GM21786 (cell line): ENCODE data around the gene SMG7.

Source experiments
- ATAC-seq: cut with Tn5 transposase; IDR thresholded peaks from one replicate; pipeline ENCODE4 v1.9.1; 2021; ENCODE audit not compliant: unreplicated experiment

Gene SMG7

DNA sequence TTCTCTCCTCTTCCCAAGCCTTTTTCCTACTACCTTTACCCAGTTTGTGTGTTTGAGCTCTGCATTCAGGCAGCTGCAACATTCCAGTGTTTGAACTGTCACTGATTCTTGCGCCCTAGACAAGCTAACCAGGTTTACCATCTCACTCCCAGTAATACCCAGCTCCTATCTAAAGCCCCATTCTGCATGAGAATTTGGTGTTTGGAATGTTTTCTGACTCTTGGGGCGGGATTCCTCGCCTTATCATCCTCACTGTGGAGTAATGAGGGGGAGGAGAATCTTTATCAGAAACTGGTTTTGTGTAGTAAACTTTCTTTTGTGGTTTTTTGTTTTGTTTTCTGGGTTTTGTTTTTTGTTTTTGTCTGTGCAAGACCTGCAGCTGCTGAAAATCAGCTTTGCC lies 81.5 kb downstream of the SMG7 start:
- no peak for ATAC-seq

GRCh38 chr1:183554577-183554976 lies 82.3 kb downstream of the SMG7 start:
- ATAC-seq = no peak

GRCh38 chr1:183559061-183559460 lies 86.8 kb downstream of the SMG7 start:
- ATAC-seq = no peak

- no peak for ATAC-seq
These were observed 90.4 kb downstream of the SMG7 start for GRCh38 chr1:183562701-183563100.

- no peak for ATAC-seq
These were observed 93.0 kb downstream of the SMG7 start for GRCh38 chr1:183565261-183565660.

DNA sequence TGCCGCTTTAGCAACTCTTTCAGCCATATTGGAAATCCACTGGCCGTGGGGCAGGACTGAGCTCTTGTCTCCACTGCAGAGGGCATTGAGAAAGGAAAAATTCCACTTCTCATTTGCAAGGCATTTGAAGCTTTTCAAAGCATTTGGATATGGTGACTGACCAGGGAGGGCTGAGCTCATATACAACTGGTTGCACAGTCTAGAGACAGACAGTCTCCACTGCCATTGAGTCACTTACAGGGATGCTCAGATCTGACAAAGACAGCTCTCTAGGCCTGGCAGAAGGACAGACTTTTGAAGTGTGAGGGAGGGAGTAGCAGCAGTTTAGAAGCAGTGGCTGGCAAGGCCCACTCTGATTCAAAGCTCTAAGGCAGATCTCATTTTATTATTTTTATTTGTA lies 93.7 kb downstream of the SMG7 start:
- no peak for ATAC-seq

GRCh38 chr1:183567584-183567983 lies 95.3 kb downstream of the SMG7 start:
- peak; percentile 80 for ATAC-seq

GRCh38 chr1:183568176-183569021 lies 96.1 kb downstream of the SMG7 start:
- no peak for ATAC-seq

- no peak for ATAC-seq
These were observed 96.8 kb downstream of the SMG7 start for GRCh38 chr1:183569141-183569540.

DNA sequence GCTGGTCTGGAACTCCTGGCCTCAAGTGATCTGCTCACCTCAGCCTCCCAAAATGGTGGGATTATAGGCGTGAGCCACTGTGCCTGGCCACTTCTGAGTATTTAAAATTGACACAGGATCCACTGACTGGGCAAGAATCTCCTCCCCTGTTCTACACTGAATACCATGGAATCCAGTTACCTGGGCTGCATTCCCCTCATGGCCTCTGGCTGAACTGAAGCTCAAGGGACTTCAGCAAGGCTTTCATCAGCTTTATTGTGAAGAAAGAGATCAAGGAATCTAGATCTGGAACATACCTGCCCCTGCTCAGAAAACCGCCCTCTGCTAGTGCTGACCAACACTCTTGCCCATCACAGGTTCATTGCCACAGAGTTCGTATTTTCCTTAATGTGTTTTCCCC lies 97.5 kb downstream of the SMG7 start:
- no peak for ATAC-seq

DNA sequence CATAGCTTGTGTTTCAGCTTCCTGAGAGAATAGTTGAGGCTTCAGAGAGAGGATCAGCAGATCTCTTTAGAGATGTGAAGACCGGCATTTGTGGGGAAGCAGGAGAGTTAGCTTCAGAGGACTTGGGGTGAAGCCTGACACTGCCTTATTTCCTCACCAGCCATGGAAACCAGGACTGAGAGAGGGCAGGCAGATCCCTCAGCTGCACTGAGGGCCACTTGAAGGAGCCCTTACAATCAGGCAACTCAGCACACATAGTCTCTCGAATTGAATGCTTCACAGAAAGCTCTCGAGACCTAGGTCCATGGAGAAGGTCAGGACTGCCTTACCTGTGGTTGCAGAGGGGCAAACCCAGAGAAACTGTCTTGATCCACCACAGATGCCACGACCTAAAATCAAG lies 98.2 kb downstream of the SMG7 start:
- ATAC-seq = no peak

- ATAC-seq = no peak
These were observed 99.5 kb downstream of the SMG7 start for GRCh38 chr1:183571678-183572268.

DNA sequence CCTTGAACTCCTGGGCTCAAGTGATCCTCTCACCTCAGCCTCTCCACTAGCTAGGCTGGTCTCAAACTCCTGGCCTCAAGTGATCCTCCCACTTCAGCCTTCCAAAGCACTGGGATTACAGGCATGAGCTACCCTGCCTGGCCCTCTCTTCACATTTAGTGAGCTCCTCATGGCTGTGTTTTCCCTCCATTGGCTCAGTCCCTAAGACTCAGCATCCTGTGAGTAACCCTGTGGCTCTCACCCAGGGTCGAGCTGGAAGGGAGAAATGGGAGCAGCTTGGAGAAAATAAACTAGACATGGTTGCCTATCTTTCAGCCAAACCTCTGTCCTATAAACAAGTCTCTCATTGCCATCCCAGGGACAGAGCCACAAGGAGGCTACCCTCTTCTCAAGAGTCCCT lies 100.4 kb downstream of the SMG7 start:
- no peak for ATAC-seq

GRCh38 chr1:183575606-183576005 lies 103.3 kb downstream of the SMG7 start:
- ATAC-seq = no peak

- no peak for ATAC-seq
These were observed 104.2 kb downstream of the SMG7 start for GRCh38 chr1:183576537-183576936.

DNA sequence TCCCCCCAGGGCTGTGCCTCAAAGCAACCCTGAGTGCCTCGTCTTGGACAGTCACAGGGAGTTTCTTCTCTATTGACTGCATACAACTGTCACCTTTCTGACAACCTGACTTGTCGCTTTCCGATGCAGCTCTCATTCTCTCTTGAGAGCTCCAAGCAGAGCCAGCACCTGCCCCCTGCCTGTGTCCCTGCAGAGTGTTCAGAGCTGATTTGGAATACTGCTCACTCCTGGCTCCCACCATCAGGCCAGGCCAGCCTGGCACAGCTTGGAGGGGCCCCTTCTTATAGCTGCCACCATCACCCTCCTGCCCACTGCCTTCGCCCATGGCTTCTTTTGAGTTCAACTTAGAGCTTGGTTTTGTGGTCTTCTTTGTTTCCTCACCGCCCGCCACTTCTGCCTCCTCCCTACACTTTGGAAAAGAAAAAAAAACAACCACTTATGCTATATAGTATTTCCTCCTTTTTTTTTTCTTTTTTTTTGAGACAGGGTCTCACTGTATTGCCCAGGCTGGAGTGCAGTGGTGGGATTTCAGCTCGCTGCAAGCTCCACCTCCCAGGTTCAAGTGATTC lies 105.7 kb downstream of the SMG7 start:
- ATAC-seq = no peak

GRCh38 chr1:183578856-183579255 lies 106.6 kb downstream of the SMG7 start:
- no peak for ATAC-seq

- peak; percentile 47 for ATAC-seq
These were observed 108.0 kb downstream of the SMG7 start for GRCh38 chr1:183580281-183580682.

DNA sequence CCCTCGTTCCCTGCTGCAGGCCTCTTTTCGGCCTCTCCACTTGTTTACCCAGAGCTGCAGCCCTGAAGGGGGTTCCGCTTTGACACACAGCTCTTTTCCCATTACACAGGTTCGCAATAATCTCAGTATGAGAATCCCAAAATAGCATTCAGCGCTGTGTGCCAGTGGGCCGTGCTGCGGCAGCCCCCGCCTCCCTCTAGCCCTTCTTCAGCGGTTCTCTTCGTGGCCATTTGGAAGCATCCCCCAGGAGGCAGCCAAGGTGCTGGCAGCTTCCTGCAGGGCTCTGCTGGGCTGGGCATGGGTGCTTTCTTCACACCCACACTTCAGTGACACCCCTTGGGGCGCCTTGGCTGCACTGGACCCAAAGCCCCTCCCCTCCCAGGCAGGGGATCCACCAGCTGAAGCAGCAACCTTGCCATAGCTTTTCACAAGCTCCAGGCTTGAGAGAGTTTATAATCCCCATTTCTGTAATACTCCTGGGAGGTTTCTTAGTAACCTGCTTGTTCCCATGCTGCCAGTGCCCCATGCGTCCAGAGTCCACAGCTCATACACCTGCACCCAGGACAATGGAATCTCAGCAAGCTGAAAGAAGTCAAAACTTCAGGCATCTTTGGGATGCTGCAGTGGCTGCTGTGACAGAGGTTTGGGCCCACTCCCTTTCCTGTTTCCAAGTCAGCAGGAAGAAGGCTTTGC lies 109.9 kb downstream of the SMG7 start:
- no peak for ATAC-seq

- no peak for ATAC-seq
These were observed 111.2 kb downstream of the SMG7 start for GRCh38 chr1:183583466-183583865.

GRCh38 chr1:183584147-183584546 lies 111.8 kb downstream of the SMG7 start:
- no peak for ATAC-seq

- no peak for ATAC-seq
These were observed 112.7 kb downstream of the SMG7 start for GRCh38 chr1:183585038-183585437.
